Smooth muscle cell of the brain vasculature (primary cell): ENCODE results near the gene SCARF2.
"Not testable (repeated sequence)": the region's sequence is repeated elsewhere in the genome, so short reads cannot be mapped to it uniquely, and the experiment has no call there.

ENCODE experiments used
- DNase-seq: peaks from one replicate; pipeline ENCODE4 v3.0.0-alpha.2; 2012; ENCODE audit warnings: low read depth, low spot score

The SCARF2 gene, protein sequence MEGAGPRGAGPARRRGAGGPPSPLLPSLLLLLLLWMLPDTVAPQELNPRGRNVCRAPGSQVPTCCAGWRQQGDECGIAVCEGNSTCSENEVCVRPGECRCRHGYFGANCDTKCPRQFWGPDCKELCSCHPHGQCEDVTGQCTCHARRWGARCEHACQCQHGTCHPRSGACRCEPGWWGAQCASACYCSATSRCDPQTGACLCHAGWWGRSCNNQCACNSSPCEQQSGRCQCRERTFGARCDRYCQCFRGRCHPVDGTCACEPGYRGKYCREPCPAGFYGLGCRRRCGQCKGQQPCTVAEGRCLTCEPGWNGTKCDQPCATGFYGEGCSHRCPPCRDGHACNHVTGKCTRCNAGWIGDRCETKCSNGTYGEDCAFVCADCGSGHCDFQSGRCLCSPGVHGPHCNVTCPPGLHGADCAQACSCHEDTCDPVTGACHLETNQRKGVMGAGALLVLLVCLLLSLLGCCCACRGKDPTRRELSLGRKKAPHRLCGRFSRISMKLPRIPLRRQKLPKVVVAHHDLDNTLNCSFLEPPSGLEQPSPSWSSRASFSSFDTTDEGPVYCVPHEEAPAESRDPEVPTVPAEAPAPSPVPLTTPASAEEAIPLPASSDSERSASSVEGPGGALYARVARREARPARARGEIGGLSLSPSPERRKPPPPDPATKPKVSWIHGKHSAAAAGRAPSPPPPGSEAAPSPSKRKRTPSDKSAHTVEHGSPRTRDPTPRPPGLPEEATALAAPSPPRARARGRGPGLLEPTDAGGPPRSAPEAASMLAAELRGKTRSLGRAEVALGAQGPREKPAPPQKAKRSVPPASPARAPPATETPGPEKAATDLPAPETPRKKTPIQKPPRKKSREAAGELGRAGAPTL

GRCh38 chr22:20437613-20438426, at the start of gene SCARF2:
Gene SCARF2 (minus strand): TSS chr22:20437825. CDS start chr22:20437754, 71 bp downstream.
- DNase-seq = no peak

- DNase-seq = no peak
These were observed 48.6 kb upstream of the SCARF2 start for GRCh38 chr22:20486229-20486628.

DNA sequence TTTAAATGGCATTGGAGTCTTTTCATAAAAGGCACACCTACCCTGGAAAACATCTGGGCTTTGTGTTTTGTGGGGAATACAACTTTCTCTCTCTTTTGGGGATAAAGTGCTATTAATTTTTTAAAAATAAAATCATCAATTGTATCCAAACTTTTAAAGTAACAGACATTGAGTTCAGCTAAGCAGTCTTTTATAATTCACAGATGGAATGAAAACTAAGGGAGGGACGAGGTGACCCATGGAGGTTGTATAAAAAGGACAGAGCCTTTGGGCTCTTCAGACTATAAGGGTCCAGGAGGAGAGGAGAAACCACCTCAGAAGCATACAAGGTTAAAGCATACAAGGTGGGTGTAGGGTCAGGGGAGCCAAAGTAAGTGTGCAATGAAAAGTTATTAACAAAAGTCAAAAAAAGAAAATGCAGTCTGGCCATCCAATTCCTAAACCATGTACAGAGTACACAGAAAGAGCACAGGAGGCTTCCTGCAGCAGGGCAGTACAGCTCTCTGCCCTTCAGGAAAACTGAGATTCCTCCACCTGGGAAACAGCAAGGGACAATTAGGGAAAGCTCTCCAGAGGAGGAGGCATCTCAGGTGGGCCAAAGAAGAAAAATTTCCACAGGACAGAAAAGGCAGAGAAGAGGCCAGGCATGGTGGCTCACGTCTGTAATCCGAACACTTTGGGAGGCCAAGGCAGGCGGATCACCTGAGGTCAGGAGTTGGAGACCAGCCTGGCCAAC, 47.5 kb upstream of the SCARF2 start:
- no peak for DNase-seq

DNA sequence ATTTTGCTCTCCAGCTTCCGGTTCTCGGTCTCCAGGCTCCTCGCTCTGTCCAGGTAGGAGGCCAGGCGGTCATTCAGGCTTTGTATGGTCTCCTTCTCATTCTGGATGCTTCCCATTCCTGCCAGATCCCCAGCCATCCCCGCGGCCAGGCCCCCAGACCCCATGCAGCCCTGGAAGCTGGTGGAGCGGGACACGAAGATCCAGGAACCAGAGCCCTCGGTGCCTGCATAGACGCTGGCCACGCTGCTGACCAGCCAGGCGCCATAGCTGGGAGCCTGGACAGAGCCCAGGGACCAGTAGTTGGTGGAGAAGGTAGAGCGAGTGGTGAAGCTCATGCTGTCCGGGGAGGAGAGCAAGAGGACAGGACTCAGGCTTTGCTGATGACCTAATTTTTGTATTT, 46.1 kb upstream of the SCARF2 start:
- DNase-seq = no peak

GRCh38 chr22:20483143-20483506, 45.5 kb upstream of the SCARF2 start:
- not testable (repeated sequence) for DNase-seq

- no peak for DNase-seq
These were observed 42.1 kb upstream of the SCARF2 start for GRCh38 chr22:20479612-20480196.

GRCh38 chr22:20478059-20478458, 40.4 kb upstream of the SCARF2 start:
- not testable (repeated sequence) for DNase-seq

- not testable (repeated sequence) for DNase-seq
These were observed 37.9 kb upstream of the SCARF2 start for GRCh38 chr22:20475569-20475968.

DNA sequence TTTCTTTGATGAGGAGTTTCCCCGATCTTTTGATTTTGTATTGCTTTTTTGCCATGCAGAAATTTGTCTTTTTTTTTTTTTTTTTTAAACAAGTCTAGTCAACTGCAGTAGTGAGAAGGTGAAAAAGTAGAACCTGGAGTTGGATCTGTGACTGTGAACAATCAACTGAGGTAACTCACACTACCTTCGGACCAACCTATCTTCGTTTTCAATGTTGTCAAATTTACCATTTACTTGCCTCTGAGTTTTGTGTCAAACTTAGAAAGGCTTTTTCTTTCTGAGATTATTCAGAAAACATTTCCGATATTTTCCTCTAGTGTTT, 37.5 kb upstream of the SCARF2 start:
- no peak for DNase-seq

GRCh38 chr22:20472629-20473442, 35.2 kb upstream of the SCARF2 start:
- DNase-seq = no peak

GRCh38 chr22:20471126-20471833, 33.7 kb upstream of the SCARF2 start:
- DNase-seq = no peak

DNA sequence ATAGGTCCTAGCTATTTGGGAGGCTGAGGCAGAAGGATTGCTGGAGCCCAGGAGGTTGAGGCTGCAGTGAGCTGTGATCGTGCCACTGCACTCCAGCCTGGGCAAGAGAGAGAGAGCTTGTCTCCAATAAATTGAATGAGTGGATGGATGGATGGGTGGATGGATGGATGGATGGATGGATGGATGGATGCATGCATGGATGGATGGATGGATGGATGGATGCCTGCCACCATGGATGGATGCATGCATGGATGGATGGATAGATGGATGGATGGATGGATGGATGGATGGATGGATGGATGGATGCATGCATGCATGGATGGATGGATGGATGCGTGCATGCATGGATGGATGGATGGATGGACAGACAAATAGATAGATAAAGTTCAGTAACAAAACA, 32.9 kb upstream of the SCARF2 start:
- not testable (repeated sequence) for DNase-seq

GRCh38 chr22:20469110-20469868, 31.7 kb upstream of the SCARF2 start:
- DNase-seq = no peak

GRCh38 chr22:20466659-20467379, 29.2 kb upstream of the SCARF2 start:
- no peak for DNase-seq

DNA sequence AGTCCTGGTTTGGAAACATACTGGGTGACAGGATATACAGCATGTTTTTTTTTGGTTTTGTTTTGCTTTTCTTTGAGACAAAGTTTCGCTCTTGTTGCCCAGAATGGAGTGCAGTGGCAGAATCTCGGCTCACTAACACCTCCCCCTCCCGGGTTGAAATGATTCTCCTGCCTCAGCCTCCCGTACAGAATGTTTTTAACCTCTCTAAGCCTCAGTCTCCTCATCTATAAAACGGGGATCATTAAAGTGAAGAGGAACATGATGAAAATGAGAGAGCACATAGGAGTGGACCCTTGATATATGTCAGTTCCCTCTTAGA, 28.1 kb upstream of the SCARF2 start:
- DNase-seq = no peak

DNA sequence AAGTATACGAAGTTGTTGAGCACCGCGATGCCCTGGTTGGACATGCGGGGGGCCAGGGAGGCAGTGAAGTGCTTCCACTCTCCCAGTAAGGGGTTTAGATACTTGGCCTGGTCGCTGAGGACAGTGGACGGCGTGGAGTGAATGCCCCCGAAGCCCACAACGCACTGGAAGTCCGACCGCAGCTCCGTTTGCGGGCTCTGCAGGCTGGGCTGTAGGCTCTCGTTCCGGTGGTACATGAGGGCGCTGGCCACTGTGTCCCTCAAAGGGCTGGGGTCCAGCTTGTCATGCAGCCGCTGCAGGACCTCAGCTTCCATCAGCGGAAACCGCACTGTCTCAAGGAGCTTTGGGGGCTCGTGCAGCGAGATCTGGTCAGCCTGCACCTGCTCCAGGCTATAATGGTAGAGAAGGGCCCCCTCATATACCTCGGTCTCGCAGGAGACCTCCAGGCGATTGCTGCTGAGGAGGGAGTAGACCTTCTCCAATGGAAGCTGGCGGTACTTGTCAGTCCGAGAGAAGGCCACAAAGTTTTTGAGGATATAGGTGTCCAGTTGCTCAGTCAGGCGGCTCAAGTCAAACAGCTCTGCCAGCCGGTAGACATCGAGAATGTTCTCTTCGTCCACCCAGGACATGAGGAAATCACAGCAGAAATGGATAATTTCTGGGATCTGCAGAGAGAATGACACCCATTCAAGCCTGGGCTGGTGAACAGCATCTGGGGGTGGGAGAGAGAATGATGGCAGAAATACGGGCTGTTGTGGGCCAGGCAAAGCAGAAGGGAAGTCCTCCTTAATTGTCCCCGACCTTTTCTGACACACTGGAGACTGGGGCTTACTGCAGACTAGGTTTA, 27.5 kb upstream of the SCARF2 start:
- no peak for DNase-seq

DNA sequence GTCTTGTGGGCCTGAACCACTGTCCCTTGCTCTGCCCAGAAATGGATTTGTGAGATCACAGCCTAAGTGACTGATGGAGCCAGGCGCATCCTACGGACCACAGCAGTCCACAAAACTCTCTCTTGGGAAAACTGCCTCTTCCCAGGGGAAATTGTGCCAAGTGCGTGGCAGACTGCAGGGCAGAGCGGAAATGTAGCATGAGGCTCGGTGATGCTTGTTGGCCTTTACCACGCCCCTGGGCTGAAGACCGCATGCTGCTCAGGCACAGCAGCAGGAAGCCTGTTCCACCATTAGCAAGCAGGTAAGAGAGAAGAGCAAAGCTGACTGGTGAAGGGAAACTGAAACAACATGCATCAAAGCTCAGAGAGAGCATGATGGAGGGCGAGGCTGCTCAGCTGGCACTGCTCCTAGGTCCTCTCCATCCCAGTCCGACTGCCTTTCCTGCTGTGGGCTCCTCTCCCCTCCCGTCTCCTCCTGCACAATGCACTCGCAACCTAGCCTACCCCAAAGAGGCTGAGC, 26.5 kb upstream of the SCARF2 start:
- DNase-seq = no peak
